GM20431 (cell line): ENCODE results near the gene CACFD1.

Experiments
- in situ Hi-C: fragments of 300-500 bp; cut with MseI, MboI; formaldehyde crosslinking; loops from one replicate; pipeline ENCODE4 v1.15.0; 2020; ENCODE audit warnings: low sequenced_read_pairs; ENCODE audit not compliant: unreplicated experiment

The CACFD1 gene

DNA sequence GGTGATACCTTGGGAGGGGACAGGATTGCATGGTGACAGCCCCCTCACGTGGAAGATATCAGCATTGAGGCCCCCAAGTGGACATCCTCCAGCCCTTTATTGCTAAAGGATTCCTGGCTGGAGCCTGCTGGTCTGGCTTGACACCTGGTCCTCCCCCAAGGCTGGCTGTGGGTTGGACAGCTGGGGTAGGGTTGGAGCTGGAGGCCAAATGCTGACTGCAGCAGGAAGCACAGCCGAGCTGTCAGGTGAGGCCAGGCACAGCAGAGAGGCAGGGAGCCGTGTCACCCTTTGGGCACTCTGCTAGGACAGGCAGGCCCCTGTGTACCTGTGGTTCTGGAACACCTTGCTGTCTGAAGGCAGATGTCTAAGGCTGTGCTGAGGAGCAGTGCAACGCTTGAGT lies 2.2 kb downstream of the CACFD1 start:
- in situ Hi-C loops, result no loop called here

DNA sequence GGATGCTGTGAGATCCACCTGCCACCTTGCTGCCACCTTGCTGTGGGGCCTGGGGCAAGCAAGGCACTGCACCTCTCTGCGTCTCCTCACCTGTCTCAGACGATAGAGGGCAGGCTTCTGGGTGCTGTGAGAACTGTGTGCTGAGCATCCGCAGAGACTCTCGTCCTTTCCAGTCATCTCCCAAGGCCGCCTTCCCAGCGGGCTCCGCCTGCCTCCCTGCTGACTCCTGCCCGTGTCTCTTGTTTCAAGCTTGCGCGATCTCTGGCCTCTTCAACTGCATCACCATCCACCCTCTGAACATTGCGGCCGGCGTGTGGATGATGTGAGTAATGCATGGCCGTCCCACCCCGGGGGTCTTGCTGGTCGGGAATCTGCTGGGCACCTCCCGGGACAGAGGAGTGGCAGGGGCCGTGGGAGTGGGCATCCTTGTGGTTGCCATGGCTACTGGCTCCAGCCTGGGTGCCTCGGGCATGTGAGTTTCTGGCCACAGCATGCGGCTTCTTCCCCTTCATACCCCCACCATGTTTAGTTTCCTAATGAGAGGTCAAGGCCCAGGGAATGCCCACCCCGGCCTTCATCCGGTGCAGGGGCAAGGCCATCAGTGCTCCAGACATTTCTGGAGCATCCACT lies 3.6 kb downstream of the CACFD1 start:
- in situ Hi-C loops, result no loop called here

DNA sequence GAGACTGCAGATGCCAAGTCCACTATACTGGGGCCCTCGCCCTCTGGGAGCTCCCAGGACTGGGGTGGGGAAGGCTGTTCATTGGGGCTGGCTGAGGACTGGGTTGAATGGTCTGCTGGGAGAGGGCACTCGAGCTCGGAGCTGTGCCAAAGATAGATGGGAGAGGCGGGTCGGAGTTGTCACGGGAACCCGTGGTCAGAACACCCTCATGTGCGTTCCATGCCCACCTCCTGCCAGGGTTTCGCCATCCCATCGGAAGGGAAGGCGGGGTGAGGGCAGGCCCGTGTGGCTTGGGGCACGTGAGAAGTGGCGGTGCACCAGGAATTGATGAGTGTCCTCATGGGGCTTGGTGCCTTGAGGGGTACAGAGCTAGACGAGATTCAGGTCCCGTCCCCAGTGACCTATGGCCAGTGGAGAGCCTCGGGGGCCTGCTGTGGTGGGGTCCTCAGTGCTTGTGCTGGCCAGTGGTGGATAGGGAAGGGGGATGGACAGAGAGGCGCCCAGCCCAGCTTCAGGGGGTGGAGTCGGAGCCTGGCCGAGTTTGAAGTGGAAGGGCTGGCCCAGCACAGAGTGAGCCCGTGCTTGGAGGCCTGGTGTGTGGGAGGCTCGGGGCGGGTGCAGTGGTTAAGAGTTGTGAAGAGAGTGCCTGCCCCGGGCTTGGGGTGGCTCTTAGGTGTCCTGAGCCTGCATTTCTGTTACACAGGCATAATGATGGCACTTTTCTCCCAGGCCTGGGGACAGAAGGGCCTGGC lies 4.3 kb downstream of the CACFD1 start:
- in situ Hi-C loops, result no loop called here

DNA sequence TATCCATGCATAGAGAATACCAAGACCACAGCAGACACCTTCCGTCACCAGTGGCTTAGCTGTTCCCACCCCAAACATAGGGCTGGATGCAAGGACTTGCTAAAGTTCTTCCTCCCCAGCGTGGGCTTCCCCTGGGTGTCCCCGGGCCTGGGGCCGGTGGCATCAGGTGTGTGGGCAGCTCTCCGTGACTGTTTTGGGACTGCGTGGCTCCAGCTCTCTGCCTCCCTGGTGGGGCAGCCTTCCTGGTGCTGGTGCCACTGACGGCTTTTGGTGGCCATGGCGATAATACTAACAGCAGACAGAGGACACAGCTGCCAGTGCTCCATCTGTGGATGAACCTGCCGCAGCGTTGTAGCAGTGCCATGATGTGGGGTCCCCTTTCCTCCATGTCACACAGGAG lies 4.9 kb downstream of the CACFD1 start:
- in situ Hi-C loops, result no loop called here

DNA sequence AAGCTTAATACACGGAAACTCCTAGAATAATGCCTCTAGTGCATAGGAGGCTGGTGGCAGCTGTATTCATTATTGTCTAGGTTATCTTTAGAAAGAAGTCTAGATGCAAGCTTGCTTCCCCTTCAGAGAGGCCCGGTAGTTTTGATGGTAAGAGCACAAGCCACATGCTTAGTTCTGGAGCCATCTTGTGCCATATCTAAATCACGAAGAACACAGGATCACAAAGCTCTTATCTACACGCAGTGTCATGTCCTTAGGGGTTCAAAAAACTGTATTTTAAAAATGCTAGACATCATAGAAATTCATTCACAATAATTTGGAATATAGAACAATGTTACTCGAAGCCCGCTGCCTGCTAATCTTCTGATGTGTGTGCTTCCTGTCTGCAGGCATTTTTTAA lies 6.2 kb downstream of the CACFD1 start:
- in situ Hi-C loops, result no loop called here

DNA sequence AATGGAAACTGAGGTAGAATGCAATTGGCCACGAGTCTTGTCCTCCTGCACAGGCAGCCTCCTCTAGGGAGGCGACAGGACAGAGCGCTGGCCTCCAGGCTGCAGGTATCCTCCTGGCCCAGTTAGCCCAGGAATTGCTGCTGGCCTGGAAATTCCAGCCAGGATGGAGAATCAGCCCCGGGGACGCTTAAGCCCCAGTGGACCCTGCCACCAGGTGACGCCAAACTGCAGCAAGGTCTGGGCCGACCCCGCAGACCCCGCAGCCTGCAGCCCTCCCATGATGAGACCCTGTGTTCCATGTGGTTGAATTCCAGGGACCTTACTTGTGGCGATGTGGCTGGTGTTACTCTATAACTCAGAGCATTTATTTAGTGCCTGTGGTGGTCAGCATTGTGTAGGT lies 7.3 kb downstream of the CACFD1 start:
- in situ Hi-C loops, result no loop called here

DNA sequence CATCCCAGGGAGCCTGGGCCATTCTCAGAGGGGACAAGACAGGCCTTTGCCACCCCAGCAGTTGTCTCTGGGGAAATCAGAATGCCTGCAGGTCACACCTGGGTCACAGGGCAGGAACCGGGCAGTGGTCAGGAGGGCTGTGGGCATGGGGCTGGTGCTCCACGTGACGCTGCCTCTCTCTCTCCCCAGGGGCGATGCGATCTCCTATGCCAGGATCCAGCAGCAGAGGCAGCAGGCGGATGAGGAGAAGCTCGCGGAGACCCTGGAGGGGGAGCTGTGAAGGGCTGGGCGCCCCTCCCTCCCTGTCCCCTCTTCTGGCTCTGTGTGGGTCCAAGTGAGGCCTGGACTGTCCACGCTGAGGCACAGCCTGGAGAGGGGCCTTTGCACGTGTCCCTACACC lies 8.6 kb downstream of the CACFD1 start:
- in situ Hi-C loops, result no loop called here

DNA sequence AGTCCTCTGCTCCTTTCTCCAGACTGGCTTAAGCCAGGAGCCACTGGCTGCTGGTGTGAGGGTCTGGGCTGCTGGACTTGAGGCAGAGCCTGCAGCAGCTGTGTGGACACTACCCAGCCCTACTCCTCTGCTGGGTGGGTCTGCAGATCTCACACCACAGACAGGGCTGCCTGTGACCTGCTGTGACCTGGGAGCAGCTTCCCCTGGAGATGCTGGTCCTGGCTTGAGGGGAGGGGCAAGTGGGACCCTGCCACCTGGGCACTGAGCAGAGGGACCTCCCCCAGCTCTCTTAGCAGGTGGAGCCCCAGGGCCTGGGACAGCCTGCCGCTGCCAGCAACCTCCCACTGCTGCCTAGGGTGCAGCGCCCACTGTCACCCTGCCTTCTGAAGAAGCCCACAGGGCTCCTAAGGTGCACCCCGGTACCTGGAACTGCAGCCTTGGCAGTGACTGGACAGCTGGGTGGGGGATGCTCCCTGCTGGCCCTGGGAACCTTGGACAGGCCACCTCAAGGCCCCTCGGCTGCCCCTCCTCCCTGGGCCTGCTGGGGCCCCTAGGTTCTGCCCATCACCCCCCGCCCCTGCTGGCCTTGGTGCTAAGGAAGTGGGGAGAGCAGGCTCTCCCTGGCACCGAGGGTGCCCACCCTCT lies 9.1 kb downstream of the CACFD1 start:
- in situ Hi-C loops, result no loop called here

DNA sequence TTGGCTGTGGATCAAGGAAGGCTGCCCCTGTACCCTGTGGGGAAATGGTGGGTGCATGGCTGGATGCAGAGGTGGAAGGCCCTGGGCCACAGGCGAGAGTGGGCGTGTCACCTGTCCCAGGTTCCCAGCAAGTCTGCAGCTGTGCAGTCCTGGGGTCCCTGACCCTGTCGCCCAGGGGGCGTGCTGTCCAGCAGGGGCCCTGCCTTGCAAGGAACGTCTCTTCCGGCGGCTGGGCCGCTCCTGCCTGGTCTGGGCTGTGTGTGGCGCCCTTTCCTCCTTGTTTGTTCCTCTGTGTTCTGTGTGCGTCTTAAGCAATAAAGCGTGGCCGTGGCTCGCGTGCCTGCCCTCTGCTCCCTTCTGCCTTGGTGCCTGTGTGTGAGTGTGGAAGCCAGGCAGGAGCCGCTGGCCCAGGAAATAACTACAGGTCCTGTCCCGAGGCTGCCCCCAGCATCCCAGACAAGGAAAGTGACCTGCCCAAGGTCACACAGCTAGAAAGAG lies 10.7 kb downstream of the CACFD1 start:
- in situ Hi-C loops, result no loop called here

DNA sequence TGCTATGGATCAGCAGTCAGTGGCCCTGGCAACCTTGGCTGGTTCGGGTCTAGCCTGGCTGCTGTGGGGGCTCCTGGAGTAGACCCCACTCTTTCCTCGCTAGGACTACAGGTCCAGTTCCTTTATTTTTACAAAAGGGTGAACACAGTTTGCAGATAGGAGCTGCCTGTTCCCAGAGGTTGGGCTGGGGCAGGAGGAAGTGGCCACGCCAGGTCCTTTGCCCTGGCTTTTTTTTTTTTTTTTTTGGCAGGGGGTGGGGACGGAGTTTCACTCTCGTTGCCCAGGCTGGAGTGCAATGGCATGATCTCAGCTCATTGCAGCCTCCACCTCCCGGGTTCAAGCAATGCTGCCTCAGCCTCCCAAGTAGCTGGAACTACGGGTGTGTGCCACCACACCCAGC lies 11.2 kb downstream of the CACFD1 start:
- in situ Hi-C loops, result no loop called here

DNA sequence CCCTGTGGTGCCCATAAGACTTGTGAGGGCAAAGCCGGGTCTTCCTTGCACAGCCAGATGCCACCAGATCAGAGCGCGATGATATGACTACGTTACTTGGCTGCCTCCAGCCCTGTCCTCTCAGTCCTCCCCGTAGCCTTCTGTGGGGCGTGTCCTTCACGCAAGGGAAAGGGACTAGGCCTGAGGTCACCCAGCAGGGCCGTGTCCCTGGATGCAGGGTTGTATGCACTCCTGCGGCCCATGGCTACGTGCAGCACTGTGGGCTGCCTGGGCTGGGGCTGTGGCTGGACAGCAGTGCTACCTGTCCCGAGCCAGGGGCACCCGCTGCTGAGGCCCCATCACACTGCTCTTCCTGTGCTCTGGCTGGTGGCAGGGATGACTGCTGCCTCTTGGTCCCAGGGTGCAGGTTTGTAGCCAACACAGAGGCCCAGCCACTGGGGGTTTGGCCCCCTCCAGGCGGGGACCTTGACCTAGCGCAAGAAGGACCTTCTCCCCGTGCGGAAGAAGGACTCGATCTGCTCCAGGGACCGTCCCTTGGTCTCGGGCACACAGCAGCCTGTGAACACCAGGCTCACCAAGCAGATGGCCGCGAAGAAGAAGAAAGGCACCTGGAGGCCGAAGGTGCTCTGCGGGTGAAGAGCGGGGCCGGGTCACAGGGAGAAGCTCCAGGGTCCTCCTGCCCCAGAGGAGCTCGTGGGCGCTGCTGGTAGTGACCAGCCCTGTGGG lies 11.9 kb downstream of the CACFD1 start:
- in situ Hi-C loops, result no loop called here

DNA sequence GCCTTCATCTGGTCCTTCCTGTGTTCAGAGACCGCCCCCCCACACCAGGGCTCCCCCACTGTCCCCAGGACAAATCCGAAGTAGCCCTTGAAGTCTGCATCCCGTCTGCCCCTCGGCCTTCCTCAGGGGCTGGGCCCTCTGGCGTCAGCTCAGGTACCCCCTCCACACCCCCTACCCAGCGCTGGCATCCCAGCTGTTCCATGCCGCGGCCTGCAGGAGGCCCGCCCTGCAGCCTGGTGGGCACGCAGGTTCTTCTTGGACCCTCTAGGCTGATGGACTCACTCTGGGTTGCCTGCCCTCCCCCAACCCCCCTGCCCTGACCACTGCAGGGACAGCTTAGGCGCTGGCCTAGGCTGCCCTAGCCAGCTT lies 12.5 kb downstream of the CACFD1 start:
- in situ Hi-C loops, result no loop called here

DNA sequence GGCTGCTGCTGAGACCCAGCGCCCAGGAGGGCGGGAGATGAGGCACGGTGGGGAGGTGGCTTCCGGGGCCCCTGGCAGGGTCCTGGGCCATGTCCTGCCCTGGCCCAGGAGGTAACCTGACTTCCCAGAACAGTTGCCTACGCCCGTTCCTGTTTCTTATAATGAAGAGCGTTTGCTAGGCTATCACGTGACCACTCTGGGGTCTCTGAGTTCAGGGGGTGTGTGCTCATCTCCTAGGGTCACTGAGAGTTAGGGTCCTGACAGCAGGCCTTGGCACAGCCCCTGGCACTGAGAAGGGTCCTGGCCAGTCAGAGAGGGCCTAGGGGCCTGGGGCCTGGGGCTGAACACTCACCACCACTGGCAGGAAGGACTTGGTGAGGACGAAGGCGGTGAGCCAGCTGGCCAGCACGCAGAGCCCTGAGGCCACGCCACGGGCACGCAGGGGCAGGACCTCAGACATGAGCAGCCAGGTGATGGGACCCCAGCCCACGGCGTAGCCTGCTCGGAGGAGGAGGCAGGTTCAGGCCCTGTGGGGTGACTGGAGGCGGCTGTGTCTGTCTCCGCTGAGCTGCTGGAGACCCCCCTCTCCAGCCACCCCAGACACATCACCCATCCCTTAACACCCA lies 13.1 kb downstream of the CACFD1 start:
- in situ Hi-C loops, result no loop called here

DNA sequence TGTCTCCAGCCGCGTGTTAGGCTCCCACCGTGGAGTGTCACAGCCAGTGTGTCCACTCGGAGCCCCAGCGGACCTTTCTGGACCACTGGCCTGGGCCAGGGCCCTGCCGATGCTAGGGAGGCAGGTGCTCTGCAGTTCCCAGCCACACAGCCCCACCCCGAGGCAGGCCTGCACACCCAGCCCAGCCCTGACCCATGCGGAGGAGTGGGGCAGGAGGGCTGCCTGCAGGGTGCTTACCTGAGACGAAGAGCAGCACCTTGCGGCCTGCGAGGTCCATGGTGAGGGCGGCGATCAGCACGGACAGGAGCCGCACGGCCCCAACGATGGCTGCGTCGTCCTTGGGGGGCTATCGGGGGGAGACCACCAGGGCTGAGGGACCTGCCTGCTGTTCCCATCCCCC lies 14.0 kb downstream of the CACFD1 start:
- in situ Hi-C loops, result no loop called here

DNA sequence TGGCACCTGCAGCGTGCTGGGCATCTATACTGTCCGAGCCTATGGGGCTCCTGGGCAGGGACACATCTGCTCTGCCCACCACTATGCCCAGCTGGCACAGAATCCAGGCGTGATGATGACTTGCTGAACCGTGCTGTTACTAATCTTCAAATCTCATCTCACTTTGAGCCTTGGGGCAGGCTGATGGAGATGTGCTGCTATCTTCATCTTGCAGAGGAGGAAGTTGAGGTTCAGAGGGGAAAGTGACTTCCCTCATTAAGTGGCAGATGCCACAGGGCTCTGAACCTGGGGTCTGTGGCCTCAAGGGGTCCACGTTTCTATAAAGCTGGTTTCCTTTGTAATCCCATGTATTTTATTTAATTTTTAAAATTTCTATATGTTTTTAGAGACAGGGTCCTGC lies 14.4 kb downstream of the CACFD1 start:
- in situ Hi-C loops, result no loop called here

DNA sequence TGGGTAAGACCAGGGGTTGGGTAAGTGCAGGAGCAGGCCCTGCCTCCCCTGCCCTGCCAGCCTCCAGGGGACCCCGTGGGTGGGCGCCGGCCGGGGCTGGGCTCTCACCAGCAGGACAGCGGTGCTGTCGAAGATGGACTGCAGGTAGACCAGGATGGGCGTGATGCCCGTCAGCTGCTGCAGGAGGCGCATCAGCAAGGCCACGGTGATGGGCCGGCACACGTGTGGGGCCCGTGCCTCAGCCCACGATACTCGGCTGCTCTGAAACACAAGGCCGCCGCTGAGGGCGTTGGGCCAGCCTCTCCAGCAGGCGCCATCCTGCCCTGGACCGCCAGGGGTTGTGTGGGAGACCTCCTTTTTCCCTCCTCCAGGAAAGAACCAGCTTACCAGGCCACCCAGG lies 15.1 kb downstream of the CACFD1 start:
- in situ Hi-C loops, result no loop called here

DNA sequence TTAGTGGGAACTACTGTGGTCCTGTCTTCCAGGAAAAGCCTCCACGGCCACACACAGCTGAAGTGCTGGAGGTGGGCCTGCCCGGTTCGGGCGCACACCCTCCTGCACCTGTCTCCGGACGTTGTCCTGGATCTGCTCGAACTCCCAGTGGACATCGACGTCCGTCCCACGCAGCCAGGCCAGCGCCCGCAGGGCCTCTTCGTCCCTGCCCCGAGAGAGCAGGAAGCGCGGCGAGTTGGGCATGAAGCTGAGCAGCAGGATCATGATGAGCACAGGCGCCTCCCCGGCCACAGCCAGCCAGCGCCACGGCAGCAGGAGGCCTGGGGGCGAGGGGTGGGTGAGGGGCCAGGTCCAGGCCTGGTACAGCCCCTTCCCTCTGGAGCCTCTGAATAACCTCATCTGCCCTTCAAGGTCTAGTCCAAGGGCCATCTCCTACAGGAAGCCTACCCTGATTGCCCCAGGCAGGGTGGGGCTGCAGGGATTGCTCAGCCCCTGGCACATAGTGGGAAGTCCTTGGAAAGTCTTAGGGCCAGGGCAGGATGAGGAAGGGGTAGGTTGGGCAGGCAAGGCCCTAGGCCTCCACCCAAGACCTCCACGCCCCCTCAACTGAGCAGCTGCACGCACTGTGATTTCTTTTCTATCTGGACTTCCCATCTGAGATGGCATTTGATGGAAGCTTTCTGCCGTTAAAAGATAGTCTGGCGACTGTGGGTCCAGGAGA lies 15.7 kb downstream of the CACFD1 start:
- in situ Hi-C loops, result no loop called here

DNA sequence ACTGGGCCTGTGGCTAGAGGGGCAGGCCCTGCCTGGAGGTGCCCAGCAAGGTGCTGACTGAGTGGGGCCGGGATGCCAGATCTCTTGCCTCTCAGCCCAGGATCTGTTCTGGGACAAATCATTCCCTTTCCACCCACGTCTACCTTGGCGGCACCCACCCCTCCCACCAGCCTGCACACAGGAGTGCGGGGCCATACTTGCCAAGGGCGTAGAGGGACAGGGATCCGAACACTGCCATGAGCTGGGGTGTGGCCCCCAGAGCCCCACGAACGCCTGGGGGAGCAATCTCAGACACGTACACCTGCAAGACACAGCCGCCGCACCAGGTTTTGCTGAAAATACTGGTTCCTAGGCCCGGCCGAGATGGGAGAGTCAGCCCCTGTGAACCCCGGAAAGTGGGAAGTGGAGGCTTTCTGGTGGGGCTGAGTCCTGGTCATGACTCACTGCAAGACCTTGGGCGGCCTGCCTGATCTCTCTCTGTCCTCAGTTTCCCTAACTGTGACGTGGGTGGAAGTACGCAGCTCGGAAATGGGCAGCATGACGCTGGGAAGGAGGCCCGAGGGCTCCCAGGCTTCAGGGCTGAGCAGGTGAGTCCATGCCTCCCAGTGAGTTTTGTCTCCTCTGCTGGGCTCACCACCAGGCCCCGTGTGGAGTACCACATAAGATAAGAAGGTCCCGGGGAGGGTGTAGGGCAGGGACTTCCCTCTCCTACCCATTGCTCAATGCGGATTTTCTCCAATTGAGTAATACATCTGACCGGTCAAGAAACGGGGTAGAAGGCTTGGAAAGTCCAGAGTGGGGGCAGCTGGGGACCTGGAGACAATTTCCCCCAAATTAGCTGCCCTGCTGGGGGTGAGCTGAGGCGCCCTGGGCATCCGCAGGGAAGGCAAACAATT lies 16.5 kb downstream of the CACFD1 start:
- in situ Hi-C loops, result no loop called here

DNA sequence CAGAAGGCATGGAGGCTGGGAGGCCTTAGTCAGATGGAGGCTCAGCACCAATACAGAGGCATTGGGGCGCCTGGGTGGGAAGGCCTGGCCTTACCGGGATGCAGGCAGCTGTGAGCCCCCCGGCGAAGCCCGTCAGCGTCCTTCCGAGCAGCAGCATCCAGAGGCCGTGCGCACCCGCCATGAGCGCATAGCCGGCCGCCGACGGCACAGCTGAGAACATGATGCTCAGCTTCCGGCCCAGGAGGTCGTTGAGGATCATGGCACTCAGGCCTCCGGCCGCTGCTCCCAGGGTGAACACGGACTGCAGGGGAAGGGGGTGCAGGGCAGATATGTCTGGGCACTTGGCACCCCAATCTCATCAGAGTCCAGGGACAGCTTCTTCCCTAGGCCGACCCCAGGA lies 17.2 kb downstream of the CACFD1 start:
- in situ Hi-C loops, result no loop called here
